Stimulated activated CD8-positive, alpha-beta memory T cell treated with anti-CD3 and anti-CD28 coated beads, Interleukin-15, amount 100 ng/mL, for 4 hours (primary cell): ENCODE data around the gene PDIK1L.
A peak's percentile ranks its signal among the peaks of the same experiment; 100 is the strongest.

Experiments used
- DNase-seq, 2 donors: peaks; one replicate each; pipeline ENCODE4 v3.0.0-alpha.2; 2020; ENCODE audit warnings: low read depth in 2 of 2

Gene PDIK1L

GRCh38 chr1:26111530-26112406 lies at the start of gene PDIK1L:
Gene PDIK1L (plus strand): TSS chr1:26111824. CDS start chr1:26114309, 2,485 bp downstream.
- DNase-seq = peak; percentile 78 to 87

- DNase-seq = no peak
Observed at GRCh38 chr1:26064553-26064952, 47.1 kb upstream of the PDIK1L start.

- DNase-seq = no peak
Observed at GRCh38 chr1:26066160-26066559, 45.5 kb upstream of the PDIK1L start.

- no peak for DNase-seq
Observed at GRCh38 chr1:26066857-26067256, 44.8 kb upstream of the PDIK1L start.

- no peak for DNase-seq
Observed at GRCh38 chr1:26067432-26067911, 44.2 kb upstream of the PDIK1L start, which contains the start of gene TRIM63. Gene TRIM63 (minus strand): TSS chr1:26067630. CDS start chr1:26067494, 136 bp downstream.

GRCh38 chr1:26069941-26070295 lies 41.7 kb upstream of the PDIK1L start:
- DNase-seq = no peak

- DNase-seq = no peak
Observed at GRCh38 chr1:26070296-26070962, 41.2 kb upstream of the PDIK1L start.

GRCh38 chr1:26070963-26071342 lies 40.7 kb upstream of the PDIK1L start:
- DNase-seq = no peak

- no peak for DNase-seq
Observed at GRCh38 chr1:26072305-26072704, 39.3 kb upstream of the PDIK1L start.

GRCh38 chr1:26075421-26076144 lies 36.0 kb upstream of the PDIK1L start:
- DNase-seq = no peak

GRCh38 chr1:26077524-26077923 lies 34.1 kb upstream of the PDIK1L start:
- no peak for DNase-seq

- no peak for DNase-seq
Observed at GRCh38 chr1:26078286-26079177, 33.1 kb upstream of the PDIK1L start.

- DNase-seq = no peak
Observed at GRCh38 chr1:26079178-26079563, 32.5 kb upstream of the PDIK1L start.

GRCh38 chr1:26079960-26080814 lies 31.4 kb upstream of the PDIK1L start:
- DNase-seq = no peak

- DNase-seq = no peak
Observed at GRCh38 chr1:26081267-26082019, 30.2 kb upstream of the PDIK1L start.

GRCh38 chr1:26082020-26082350 lies 29.6 kb upstream of the PDIK1L start:
- DNase-seq = no peak

GRCh38 chr1:26083208-26083607 lies 28.4 kb upstream of the PDIK1L start:
- no peak for DNase-seq

GRCh38 chr1:26084091-26084561 lies 27.5 kb upstream of the PDIK1L start:
- DNase-seq = no peak

GRCh38 chr1:26084844-26085243 lies 26.8 kb upstream of the PDIK1L start:
- DNase-seq = no peak

- no peak for DNase-seq
Observed at GRCh38 chr1:26089125-26089524, 22.5 kb upstream of the PDIK1L start.
